Vagina (tissue), 2 donors: ENCODE measurements around the gene CASP2. TPM values are rescaled to one million over a fixed set of nuclear protein-coding genes. Genes with fewer than 3 reads are reported as not detected.
A peak's percentile ranks its signal among the peaks of the same experiment; 100 is the strongest.

Source experiments
- DNase-seq, 2 donors: peaks; one replicate each; pipeline ENCODE4 v3.0.0-alpha.2; 2017; ENCODE audit errors: extremely low spot score in 2 of 2
- H3K27ac ChIP-seq: fragments of 200-600 bp; sonication (generic); one replicate; pipeline ENCODE4 v1.5.1; 2019
- H3K27me3 ChIP-seq: fragments of 200-600 bp; sonication (generic); one replicate; pipeline ENCODE4 v1.5.1; 2019
- H3K36me3 ChIP-seq, 2 donors: fragments of 200-600 bp; sonication (generic); one replicate each; pipeline ENCODE4 v1.5.1; 2017 to 2019
- H3K4me1 ChIP-seq: fragments of 200-600 bp; sonication (generic); one replicate; pipeline ENCODE4 v1.5.1; 2019
- H3K4me3 ChIP-seq, 2 donors: fragments of 200-600 bp; sonication (generic); 1 replicate in 1 of 2; 2 replicates in 1 of 2; pipeline ENCODE4 v1.5.1; 2016 to 2019
- H3K9me3 ChIP-seq: fragments of 200-600 bp; sonication (generic); one replicate; pipeline ENCODE4 v1.5.1; 2019
- CTCF ChIP-seq, 3 experiments: fragments of 450-650 bp in 2 of 3; fragments of 200-600 bp in 1 of 3; sonication (generic) in 1 of 3; IDR thresholded peaks; one replicate each; pipeline ENCODE4 v1.5.1; 2017 to 2019; ENCODE audit warnings: antibody characterized with exemption in 3 of 3, mild to moderate bottlenecking in 2 of 3, moderate library complexity in 2 of 3
- POLR2A ChIP-seq, 2 donors: fragments of 450-650 bp; IDR thresholded peaks; one replicate each; pipeline ENCODE4 v1.6.1; 2017; ENCODE audit warnings: antibody characterized with exemption in 2 of 2, mild to moderate bottlenecking in 2 of 2, moderate library complexity in 2 of 2
- POLR2AphosphoS5 ChIP-seq, 2 donors: sonication (generic); formaldehyde crosslinking; IDR thresholded peaks; one replicate each; pipeline ENCODE4 v1.9.0; 2017; ENCODE audit warnings: antibody characterized with exemption in 2 of 2, mild to moderate bottlenecking in 2 of 2, low read depth in 1 of 2; ENCODE audit not compliant: insufficient read depth in 1 of 2
- intact Hi-C: fragments of 100-400 bp; cut with DNase I; formaldehyde crosslinking; loops from one replicate; pipeline ENCODE4 v1.15.1; 2023
- total RNA-seq: library from RNA; depleted of rRNA; stranded (reverse); fragments of >200 nt; gene quantifications from one replicate; pipeline ENCODE4 v1.2.3, GENCODE V29; 2016

CASP2 gene
- 24.8 TPM for total RNA-seq

DNA sequence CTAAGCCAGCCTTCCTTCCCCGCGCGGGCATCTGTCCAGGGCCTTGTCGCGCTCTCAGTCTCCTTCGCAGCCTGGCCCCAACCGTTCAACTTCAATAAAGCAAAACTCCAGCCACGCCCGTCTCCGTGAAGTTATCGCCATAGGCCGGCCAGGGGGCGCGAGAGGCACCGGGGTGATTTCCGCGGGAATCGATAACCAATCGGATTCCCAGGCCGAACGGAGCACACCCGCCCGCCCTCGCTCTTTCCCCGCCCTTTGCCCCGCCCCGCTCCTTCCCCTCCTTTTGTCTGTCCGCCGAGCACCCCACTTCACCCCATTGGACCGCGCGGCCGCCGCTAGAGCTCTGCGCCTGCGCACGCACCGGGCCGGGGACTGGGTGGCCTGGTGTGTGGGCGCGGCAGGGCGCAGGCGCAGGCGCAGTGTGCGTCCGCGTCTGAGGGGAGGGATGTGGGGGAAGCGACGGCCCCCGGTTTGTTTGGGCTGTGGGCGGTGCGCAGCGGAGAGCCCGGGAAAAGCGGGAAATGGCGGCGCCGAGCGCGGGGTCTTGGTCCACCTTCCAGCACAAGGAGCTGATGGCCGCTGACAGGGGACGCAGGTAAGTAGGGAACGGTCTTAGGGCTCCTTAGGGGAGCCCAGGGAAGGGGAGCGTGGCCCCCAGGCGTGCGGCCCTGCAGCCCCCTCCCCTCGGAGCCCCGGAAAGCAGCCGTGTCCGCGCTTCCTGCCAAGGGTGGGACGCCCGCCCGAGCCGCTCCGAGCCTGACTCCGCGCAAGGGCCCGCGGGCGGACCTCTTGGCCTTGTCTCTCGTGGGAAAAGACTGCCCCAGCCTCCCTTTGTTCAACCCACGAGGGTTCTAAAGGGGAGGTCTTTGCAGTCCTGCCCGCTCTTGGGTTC is at the start of gene CASP2:
TSS of gene CASP2 (plus strand) at position 417 of the 892 bp plus-strand sequence. CDS start at position 522, 105 bp downstream.
- intact Hi-C loops, result loop anchor here (5.0 kb wide), 1 partner anchor 94 kb away; the partner anchor contains the start of gene ZYX

DNA sequence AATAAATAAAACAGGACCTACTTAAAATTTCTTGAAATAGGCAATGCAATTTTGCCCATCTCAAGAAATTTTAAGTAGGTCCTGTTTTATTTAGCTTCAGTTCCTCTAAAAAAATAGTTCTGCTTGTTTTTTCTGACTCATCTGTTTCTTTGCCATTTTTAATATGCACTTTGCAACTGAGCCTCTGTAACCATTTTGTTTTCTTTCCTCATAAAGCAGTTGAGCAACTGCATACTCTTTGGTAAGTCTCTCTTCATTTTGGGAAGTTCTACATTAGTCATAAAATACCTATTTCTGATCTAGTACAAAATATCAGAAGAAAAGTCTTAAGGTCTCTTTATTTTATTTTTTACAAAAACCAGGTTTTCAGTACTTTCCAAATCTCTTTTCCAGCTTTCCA is 48.3 kb upstream of the CASP2 start:
- Histone ChIP-seq H3K36me3 (no peaks in the 10 kb centered on the region), H3K27me3 (no peaks in the 10 kb centered on the region), H3K9me3 (no peaks in the 10 kb centered on the region), H3K4me1 (no peaks in the 10 kb centered on the region), H3K4me3 (no peak overlapping the region), H3K27ac (no peak overlapping the region)
- DNase-seq, result no peak
- intact Hi-C loops, result loop anchor here (10.0 kb wide), 1 partner anchor 175 kb away; no protein-coding TSS in a partner anchor
- TF ChIP-seq POLR2AphosphoS5 (IDR thresholded peaks at IDR 0.05; ENCODE audit: insufficient read depth in 1 of 2, low read depth in 1 of 2), result no peak
- TF ChIP-seq CTCF (IDR thresholded peaks at IDR 0.05), result no peak
- no peak for TF ChIP-seq POLR2A (IDR thresholded peaks at IDR 0.05)

More for the DNA sequence above, at the start of gene CASP2:
- peaks cover 0 to 17% of the 10 kb centered on the region in 2 donors for H3K36me3 ChIP-seq
- peaks cover 31% of the 10 kb centered on the region for H3K4me1 ChIP-seq
- no peak for TF ChIP-seq CTCF (IDR thresholded peaks at IDR 0.05)
- peak in 1 of 2 donors; percentile 36 for TF ChIP-seq POLR2A (IDR thresholded peaks at IDR 0.05)
- TF ChIP-seq POLR2AphosphoS5 (IDR thresholded peaks at IDR 0.05; ENCODE audit: insufficient read depth in 1 of 2, low read depth in 1 of 2), result peak; percentile 36 to 93
- H3K4me3 ChIP-seq, result peak within 1 kb of the TSS; percentile 85 to 86
- peak in 1 of 2 donors; percentile 95 for DNase-seq
- H3K27me3 ChIP-seq, result no peaks in the 10 kb centered on the region
- H3K9me3 ChIP-seq, result no peaks in the 10 kb centered on the region
- H3K27ac ChIP-seq, result peak within 1 kb of the TSS; percentile 81

GRCh38 chr7:143240291-143241168 is 47.6 kb upstream of the CASP2 start:
- Histone ChIP-seq H3K9me3 (no peaks in the 10 kb centered on the region), H3K27me3 (no peaks in the 10 kb centered on the region), H3K27ac (no peak overlapping the region), H3K4me3 (no peak overlapping the region), H3K4me1 (no peaks in the 10 kb centered on the region), H3K36me3 (no peaks in the 10 kb centered on the region)
- no peak for DNase-seq
- intact Hi-C loops, result loop anchor here (10.0 kb wide), 1 partner anchor 174 kb away; no protein-coding TSS in a partner anchor
- TF ChIP-seq POLR2A (IDR thresholded peaks at IDR 0.05) (no peak), CTCF (IDR thresholded peaks at IDR 0.05) (peak; percentile 71 to 86 (median 73))

GRCh38 chr7:143242306-143242705 is 45.8 kb upstream of the CASP2 start:
- H3K27ac ChIP-seq, result no peak overlapping the region
- no peaks in the 10 kb centered on the region for H3K9me3 ChIP-seq
- TF ChIP-seq POLR2AphosphoS5 (IDR thresholded peaks at IDR 0.05; ENCODE audit: insufficient read depth in 1 of 2, low read depth in 1 of 2), result no peak
- no peaks in the 10 kb centered on the region for H3K4me1 ChIP-seq
- no peak overlapping the region for H3K4me3 ChIP-seq
- H3K27me3 ChIP-seq, result no peaks in the 10 kb centered on the region
- DNase-seq, result no peak
- intact Hi-C loops, result loop anchor here (10.0 kb wide), 1 partner anchor 172 kb away; no protein-coding TSS in a partner anchor
- no peaks in the 10 kb centered on the region for H3K36me3 ChIP-seq

GRCh38 chr7:143243111-143243510 is 45.0 kb upstream of the CASP2 start:
- intact Hi-C loops, result loop anchor here (10.0 kb wide), 1 partner anchor 172 kb away; no protein-coding TSS in a partner anchor
- Histone ChIP-seq H3K36me3 (no peaks in the 10 kb centered on the region), H3K27ac (no peak overlapping the region), H3K27me3 (no peaks in the 10 kb centered on the region), H3K9me3 (no peaks in the 10 kb centered on the region), H3K4me3 (no peak overlapping the region), H3K4me1 (no peaks in the 10 kb centered on the region)
- TF ChIP-seq CTCF (IDR thresholded peaks at IDR 0.05) (no peak), POLR2AphosphoS5 (IDR thresholded peaks at IDR 0.05; ENCODE audit: insufficient read depth in 1 of 2, low read depth in 1 of 2) (no peak), POLR2A (IDR thresholded peaks at IDR 0.05) (no peak)
- no peak for DNase-seq
